Stomach smooth muscle (tissue), 2 donors: ENCODE results near the gene MED16.
A peak's percentile ranks its signal among the peaks of the same experiment; 100 is the strongest.

Source experiments
- H3K27ac ChIP-seq: one replicate; pipeline ENCODE4 v1.7.0; 2013; ENCODE audit warnings: mild to moderate bottlenecking, low read length, inconsistent platforms
- H3K27me3 ChIP-seq, 2 donors: one replicate each; pipeline ENCODE4 v1.7.0; 2013; ENCODE audit warnings: low read length in 2 of 2; ENCODE audit not compliant: insufficient read depth in 2 of 2, control insufficient read depth in 1 of 2
- H3K36me3 ChIP-seq, 2 donors: one replicate each; pipeline ENCODE4 v1.7.0; 2013; ENCODE audit warnings: low read length in 2 of 2; ENCODE audit not compliant: control insufficient read depth in 2 of 2, insufficient read depth in 2 of 2
- H3K4me1 ChIP-seq: one replicate; pipeline ENCODE4 v1.7.0; 2013; ENCODE audit warnings: low read length; ENCODE audit not compliant: control insufficient read depth, insufficient read depth
- H3K4me3 ChIP-seq, 2 donors: one replicate each; pipeline ENCODE4 v1.7.0; 2013; ENCODE audit warnings: low read length in 2 of 2
- H3K9ac ChIP-seq, 2 donors: one replicate each; pipeline ENCODE4 v1.7.0; 2013; ENCODE audit warnings: low read length in 2 of 2, mild to moderate bottlenecking in 1 of 2
- H3K9me3 ChIP-seq, 2 donors: one replicate each; pipeline ENCODE4 v1.7.0; 2013; ENCODE audit warnings: low read length in 2 of 2; ENCODE audit not compliant: control insufficient read depth in 2 of 2
- donor health status: healthy.
- donor health status: Pancreatic carcinoma.

Gene MED16

GRCh38 chr19:927351-927779, 34.4 kb upstream of the MED16 start:
- Histone ChIP-seq H3K9me3 (no peaks in the 10 kb centered on the region), H3K9ac (peak overlapping the region in 1 of 2 donors; percentile 73), H3K27ac (no peak overlapping the region), H3K36me3 (no peaks in the 10 kb centered on the region), H3K4me1 (peaks cover 28% of the 10 kb centered on the region), H3K27me3 (no peaks in the 10 kb centered on the region), H3K4me3 (peak overlapping the region in 1 of 2 donors; percentile 35)

DNA sequence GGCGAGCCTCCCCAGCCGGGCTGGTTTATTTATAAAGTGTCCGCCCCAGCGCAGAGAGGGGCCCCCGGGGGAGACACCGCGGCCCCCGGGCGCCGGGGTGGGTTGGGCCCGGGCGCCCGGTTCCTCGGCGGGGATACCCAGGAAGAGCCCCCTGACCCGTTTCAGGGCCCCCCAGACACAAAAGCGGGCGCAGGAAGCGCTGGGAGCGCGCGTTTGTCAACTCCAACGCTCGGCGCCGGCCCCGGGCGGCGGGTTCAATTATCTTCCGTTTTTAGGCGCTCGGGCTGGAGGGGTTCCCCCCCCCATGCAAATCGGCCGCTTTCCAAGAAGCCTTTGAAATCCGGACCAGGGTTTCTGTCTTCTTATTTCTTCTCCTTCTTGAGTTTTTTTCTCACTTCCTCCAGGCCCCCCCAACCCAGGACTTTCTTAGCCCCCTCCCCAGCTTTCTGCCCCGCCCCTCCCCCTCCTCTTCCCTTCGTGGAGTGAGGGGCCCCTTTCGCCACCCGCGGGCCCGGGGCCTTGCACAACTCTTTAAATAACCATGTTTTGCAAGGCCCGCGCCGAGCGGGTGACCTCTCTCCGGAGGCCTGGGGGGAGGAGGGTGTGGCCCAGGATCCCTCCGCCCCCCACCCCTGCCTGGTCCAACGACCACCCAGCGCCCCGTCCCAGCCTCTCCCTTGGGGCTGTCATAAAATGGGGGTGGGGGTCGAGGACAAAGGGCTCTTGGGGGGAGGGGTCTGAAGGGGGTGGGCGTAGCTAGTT, 33.8 kb upstream of the MED16 start:
- Histone ChIP-seq H3K27me3 (no peaks in the 10 kb centered on the region), H3K27ac (peak overlapping the region; percentile 41), H3K9ac (peak overlapping the region; percentile 64 to 73), H3K36me3 (no peaks in the 10 kb centered on the region), H3K4me1 (peaks cover 25% of the 10 kb centered on the region), H3K4me3 (peak overlapping the region; percentile 76 to 81), H3K9me3 (no peaks in the 10 kb centered on the region)

DNA sequence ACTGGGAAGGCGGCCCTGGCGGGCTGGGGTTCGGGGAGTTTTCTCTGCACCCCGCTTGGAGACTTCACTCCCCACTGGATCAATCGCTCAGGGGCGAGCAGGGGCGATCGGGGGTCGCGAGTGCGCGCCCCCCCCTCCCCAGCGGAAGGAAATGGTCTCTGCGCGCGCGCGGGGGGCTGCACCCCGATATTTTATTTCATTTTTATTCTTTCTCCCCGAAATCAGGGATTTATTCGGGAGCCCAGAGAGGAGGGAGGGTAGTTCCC, 33.3 kb upstream of the MED16 start:
- H3K4me1 ChIP-seq: peaks cover 27% of the 10 kb centered on the region
- no peaks in the 10 kb centered on the region for H3K9me3 ChIP-seq
- H3K36me3 ChIP-seq: no peaks in the 10 kb centered on the region
- H3K9ac ChIP-seq: peak overlapping the region; percentile 64 to 73
- H3K27ac ChIP-seq: peak overlapping the region; percentile 41
- peaks cover 2% of the 10 kb centered on the region in 2 donors for H3K27me3 ChIP-seq
- H3K4me3 ChIP-seq: peak overlapping the region; percentile 76 to 81

GRCh38 chr19:925526-926322, 32.7 kb upstream of the MED16 start, which contains the start of gene ARID3A:
TSS of gene ARID3A (plus strand) at chr19:926035. CDS start at chr19:929529, 3,494 bp downstream.
- H3K27ac ChIP-seq: peak within 1 kb of the TSS; percentile 41

DNA sequence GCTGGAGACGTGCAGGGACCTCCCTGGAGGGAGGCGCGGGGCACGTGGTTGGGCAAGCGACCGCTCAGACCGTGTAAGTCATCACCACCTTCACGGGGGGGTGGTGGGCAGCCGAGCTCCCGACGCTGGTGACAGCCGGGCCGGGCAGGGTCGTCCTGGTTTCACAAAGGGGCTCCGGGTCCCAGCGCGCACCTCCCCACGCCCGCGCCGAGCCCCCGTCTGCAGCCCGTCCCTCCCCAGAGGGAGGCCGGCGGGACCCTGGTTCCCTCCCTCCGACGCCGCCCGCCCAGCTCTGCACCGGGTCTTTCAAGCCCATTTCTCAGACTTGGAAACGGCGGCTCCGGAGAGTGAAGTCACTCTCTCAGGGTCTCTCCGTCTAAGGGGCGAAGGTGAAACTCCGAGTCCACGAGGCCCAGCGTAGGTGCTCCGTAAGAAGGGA, 32.1 kb upstream of the MED16 start:
- H3K27me3 ChIP-seq: peaks cover 6 to 13% of the 10 kb centered on the region in 2 donors
- no peaks in the 10 kb centered on the region for H3K36me3 ChIP-seq
- H3K27ac ChIP-seq: peak overlapping the region; percentile 31
- H3K9ac ChIP-seq: peak overlapping the region; percentile 25 to 36
- peaks cover 31% of the 10 kb centered on the region for H3K4me1 ChIP-seq
- no peaks in the 10 kb centered on the region for H3K9me3 ChIP-seq
- H3K4me3 ChIP-seq: peak overlapping the region; percentile 76 to 81

More at GRCh38 chr19:925526-926322, 32.7 kb upstream of the MED16 start, which contains the start of gene ARID3A:
- no peaks in the 10 kb centered on the region for H3K36me3 ChIP-seq
- H3K9me3 ChIP-seq: no peaks in the 10 kb centered on the region
- H3K27me3 ChIP-seq: peaks cover 4 to 7% of the 10 kb centered on the region in 2 donors
- peak within 1 kb of the TSS; percentile 64 to 73 for H3K9ac ChIP-seq
- H3K4me1 ChIP-seq: peaks cover 28% of the 10 kb centered on the region
- H3K4me3 ChIP-seq: peak within 1 kb of the TSS; percentile 76 to 81

DNA sequence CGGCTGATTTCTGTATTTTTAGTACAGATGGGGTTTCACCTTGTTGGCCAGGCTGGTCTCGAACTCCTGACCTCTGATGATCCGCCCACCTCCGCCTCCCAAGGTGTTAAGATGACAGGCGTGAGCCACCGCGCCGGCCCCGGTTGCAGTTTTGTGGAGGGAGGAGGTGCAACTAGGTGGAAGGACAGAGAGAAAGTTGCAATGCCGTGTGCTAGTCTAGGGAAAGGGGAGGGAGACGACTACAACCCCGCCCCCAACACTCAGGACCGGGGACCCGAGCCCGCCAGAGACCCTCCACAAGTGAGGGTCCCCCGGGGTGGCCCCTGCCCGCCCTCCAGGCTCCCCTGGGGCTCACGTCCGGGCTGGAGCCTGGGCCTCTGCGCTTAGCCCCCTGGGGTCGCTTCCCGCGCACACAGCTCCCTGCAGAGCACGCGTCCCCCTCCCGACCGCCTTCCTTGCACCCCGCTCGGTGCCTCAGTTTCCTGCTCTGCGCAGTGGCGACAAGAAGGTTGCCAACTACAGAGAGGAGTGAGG, 31.6 kb upstream of the MED16 start:
- Histone ChIP-seq H3K27me3 (peaks cover 7 to 18% of the 10 kb centered on the region in 2 donors), H3K4me1 (peaks cover 36% of the 10 kb centered on the region), H3K27ac (no peak overlapping the region), H3K9me3 (no peaks in the 10 kb centered on the region), H3K4me3 (peak overlapping the region; percentile 76 to 81), H3K36me3 (no peaks in the 10 kb centered on the region), H3K9ac (peak overlapping the region; percentile 25 to 36)

GRCh38 chr19:920051-920864, 27.3 kb upstream of the MED16 start:
- no peaks in the 10 kb centered on the region for H3K36me3 ChIP-seq
- H3K27me3 ChIP-seq: peaks cover 18 to 45% of the 10 kb centered on the region in 2 donors
- peaks cover 37% of the 10 kb centered on the region for H3K4me1 ChIP-seq
- H3K9ac ChIP-seq: no peak overlapping the region
- H3K4me3 ChIP-seq: no peak overlapping the region
- no peaks in the 10 kb centered on the region for H3K9me3 ChIP-seq
- H3K27ac ChIP-seq: no peak overlapping the region

- Histone ChIP-seq H3K36me3 (no peaks in the 10 kb centered on the region), H3K9ac (no peak overlapping the region), H3K27me3 (peaks cover 18 to 45% of the 10 kb centered on the region in 2 donors), H3K4me1 (peaks cover 29% of the 10 kb centered on the region), H3K4me3 (peak overlapping the region in 1 of 2 donors; percentile 3), H3K27ac (no peak overlapping the region), H3K9me3 (no peaks in the 10 kb centered on the region)
Measured at GRCh38 chr19:919199-920050, 26.4 kb upstream of the MED16 start.

DNA sequence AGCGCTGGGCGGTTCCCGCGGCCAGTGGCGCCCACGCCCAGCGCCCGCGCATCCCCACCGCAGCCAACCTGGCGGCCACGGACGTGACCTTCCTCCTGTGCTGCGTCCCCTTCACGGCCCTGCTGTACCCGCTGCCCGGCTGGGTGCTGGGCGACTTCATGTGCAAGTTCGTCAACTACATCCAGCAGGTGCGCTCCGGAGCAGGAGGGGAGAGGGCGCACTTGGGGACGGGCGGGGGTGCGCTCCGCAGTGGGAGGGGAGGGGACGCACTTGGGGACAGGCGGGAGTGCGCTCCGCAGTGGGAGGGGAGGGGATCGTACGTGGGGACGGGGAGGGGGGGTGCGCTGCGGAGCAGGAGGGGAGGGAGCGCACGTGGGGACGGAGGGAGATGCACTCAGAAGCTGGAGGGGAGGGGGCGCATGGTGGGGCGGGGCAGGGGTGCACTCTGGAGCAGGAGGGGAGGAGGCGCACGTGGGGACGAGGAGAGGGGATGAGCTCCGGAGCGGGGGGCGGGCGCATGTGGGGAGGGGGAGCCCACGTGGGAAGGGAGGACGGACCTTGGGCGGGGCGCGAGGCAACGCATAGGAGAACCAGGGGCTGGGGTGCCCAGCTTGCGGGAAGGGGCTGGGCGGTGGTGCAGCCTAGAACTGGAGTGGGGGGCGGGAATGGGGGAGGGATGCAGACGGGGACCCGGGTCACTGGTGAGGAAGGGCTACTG, 25.7 kb upstream of the MED16 start:
- Histone ChIP-seq H3K9ac (no peak overlapping the region), H3K36me3 (no peaks in the 10 kb centered on the region), H3K4me3 (no peak overlapping the region), H3K27ac (no peak overlapping the region), H3K27me3 (peaks cover 18 to 45% of the 10 kb centered on the region in 2 donors), H3K9me3 (no peaks in the 10 kb centered on the region), H3K4me1 (peaks cover 31% of the 10 kb centered on the region)
